ENCODE results near the gene SEMA5B. TPM values are rescaled to one million over a fixed set of nuclear protein-coding genes. Genes with fewer than 3 reads are reported as not detected.

SEMA5B gene
- total RNA-seq, 2 experiments from 2014 or later = 0.22 TPM; not detected in 1

GRCh38 chr3:122992676-122993075 lies 34.9 kb downstream of the SEMA5B start:
- TF ChIP-seq CTCF (IDR thresholded peaks at IDR 0.05) = no peak
- intact Hi-C loops (cut with DNase I, micrococcal nuclease) = no loop called here
- POLR2A ChIA-PET = no interaction called here

GRCh38 chr3:122992133-122992532 lies 35.4 kb downstream of the SEMA5B start:
- intact Hi-C loops (cut with DNase I, micrococcal nuclease) = no loop called here

More at GRCh38 chr3:122992676-122993075, 34.9 kb downstream of the SEMA5B start:
- H3K27ac ChIP-seq (ENCODE audit: low read depth in 1 of 2, low read length in 2 of 2) = no peak overlapping the region
- Mint-ChIP-seq H3K27me3 (peaks cover 54% of the 10 kb centered on the region), H3K36me3 (ENCODE audit: low read depth) (no peaks in the 10 kb centered on the region), H3K4me1 (ENCODE audit: low read depth) (no peaks in the 10 kb centered on the region), H3K27ac (no peak overlapping the region), H3K4me3 (no peak overlapping the region), H3K9me3 (no peaks in the 10 kb centered on the region)
- no peak for ATAC-seq (ENCODE audit: poor library complexity)
- no peaks in the 10 kb centered on the region for H3K36me3 ChIP-seq (ENCODE audit: insufficient read depth, low read length)
- no peaks in the 10 kb centered on the region for H3K9me3 ChIP-seq (ENCODE audit: control insufficient read depth in 1 of 2, insufficient read depth in 1 of 2, low read length in 2 of 2)
- H3K4me3 ChIP-seq (ENCODE audit: low read length) = no peak overlapping the region
- no peaks in the 10 kb centered on the region for H3K4me1 ChIP-seq (ENCODE audit: insufficient read depth, low read length)
- CTCF ChIA-PET = no interaction called here
- peaks cover 14 to 19% of the 10 kb centered on the region in 2 experiments for H3K27me3 ChIP-seq (ENCODE audit: control insufficient read depth in 1 of 2, insufficient read depth in 2 of 2, low read length in 2 of 2)
- no peak for DNase-seq

GRCh38 chr3:122991236-122991985 lies 36.2 kb downstream of the SEMA5B start:
- H3K4me1 ChIP-seq (ENCODE audit: insufficient read depth, low read length) = no peaks in the 10 kb centered on the region
- Mint-ChIP-seq H3K27ac (no peak overlapping the region), H3K4me3 (no peak overlapping the region), H3K9me3 (no peaks in the 10 kb centered on the region), H3K4me1 (ENCODE audit: low read depth) (no peaks in the 10 kb centered on the region), H3K27me3 (peaks cover 60% of the 10 kb centered on the region), H3K36me3 (ENCODE audit: low read depth) (no peaks in the 10 kb centered on the region)
- peaks cover 14 to 29% of the 10 kb centered on the region in 2 experiments for H3K27me3 ChIP-seq (ENCODE audit: control insufficient read depth in 1 of 2, insufficient read depth in 2 of 2, low read length in 2 of 2)
- no peak overlapping the region for H3K27ac ChIP-seq (ENCODE audit: low read depth in 1 of 2, low read length in 2 of 2)
- no peaks in the 10 kb centered on the region for H3K36me3 ChIP-seq (ENCODE audit: insufficient read depth, low read length)
- no peak overlapping the region for H3K4me3 ChIP-seq (ENCODE audit: low read length)
- ATAC-seq (ENCODE audit: poor library complexity) = no peak
- H3K9me3 ChIP-seq (ENCODE audit: control insufficient read depth in 1 of 2, insufficient read depth in 1 of 2, low read length in 2 of 2) = no peaks in the 10 kb centered on the region
- intact Hi-C loops (cut with DNase I, micrococcal nuclease) = no loop called here
- no peak for DNase-seq
- ChIA-PET POLR2A (no interaction called here), CTCF (no interaction called here)
- TF ChIP-seq CTCF (IDR thresholded peaks at IDR 0.05) = no peak

More at GRCh38 chr3:122992133-122992532, 35.4 kb downstream of the SEMA5B start:
- H3K9me3 ChIP-seq (ENCODE audit: control insufficient read depth in 1 of 2, insufficient read depth in 1 of 2, low read length in 2 of 2) = no peaks in the 10 kb centered on the region
- Mint-ChIP-seq H3K27ac (no peak overlapping the region), H3K36me3 (ENCODE audit: low read depth) (no peaks in the 10 kb centered on the region), H3K4me3 (no peak overlapping the region), H3K4me1 (ENCODE audit: low read depth) (no peaks in the 10 kb centered on the region), H3K9me3 (no peaks in the 10 kb centered on the region), H3K27me3 (peaks cover 54% of the 10 kb centered on the region)
- DNase-seq (no peak), ATAC-seq (ENCODE audit: poor library complexity) (no peak)
- no peaks in the 10 kb centered on the region for H3K4me1 ChIP-seq (ENCODE audit: insufficient read depth, low read length)
- TF ChIP-seq CTCF (IDR thresholded peaks at IDR 0.05) = no peak
- H3K27me3 ChIP-seq (ENCODE audit: control insufficient read depth in 1 of 2, insufficient read depth in 2 of 2, low read length in 2 of 2) = peaks cover 14 to 23% of the 10 kb centered on the region in 2 experiments
- H3K36me3 ChIP-seq (ENCODE audit: insufficient read depth, low read length) = no peaks in the 10 kb centered on the region
- CTCF ChIA-PET = no interaction called here
- H3K27ac ChIP-seq (ENCODE audit: low read depth in 1 of 2, low read length in 2 of 2) = no peak overlapping the region
- no peak overlapping the region for H3K4me3 ChIP-seq (ENCODE audit: low read length)
- POLR2A ChIA-PET = no interaction called here
